Activated naive CD8-positive, alpha-beta T cell (primary cell): ENCODE measurements around the gene KCNH5.

Source experiments
- H3K27ac Mint-ChIP-seq: one replicate; pipeline ENCODE4 v1.8.0; 2021; ENCODE audit warnings: mixed read lengths
- H3K27me3 Mint-ChIP-seq: one replicate; pipeline ENCODE4 v1.8.0; 2021; ENCODE audit warnings: mixed read lengths
- H3K36me3 Mint-ChIP-seq: one replicate; pipeline ENCODE4 v1.8.0; 2021; ENCODE audit warnings: mixed read lengths
- H3K4me1 Mint-ChIP-seq: one replicate; pipeline ENCODE4 v1.8.0; 2021; ENCODE audit warnings: low read depth, mixed read lengths
- H3K4me3 Mint-ChIP-seq: one replicate; pipeline ENCODE4 v1.8.0; 2021; ENCODE audit warnings: mild to moderate bottlenecking, mixed read lengths
- H3K9me3 Mint-ChIP-seq: one replicate; pipeline ENCODE4 v1.8.0; 2021; ENCODE audit warnings: low read depth, mixed read lengths

KCNH5 gene

DNA sequence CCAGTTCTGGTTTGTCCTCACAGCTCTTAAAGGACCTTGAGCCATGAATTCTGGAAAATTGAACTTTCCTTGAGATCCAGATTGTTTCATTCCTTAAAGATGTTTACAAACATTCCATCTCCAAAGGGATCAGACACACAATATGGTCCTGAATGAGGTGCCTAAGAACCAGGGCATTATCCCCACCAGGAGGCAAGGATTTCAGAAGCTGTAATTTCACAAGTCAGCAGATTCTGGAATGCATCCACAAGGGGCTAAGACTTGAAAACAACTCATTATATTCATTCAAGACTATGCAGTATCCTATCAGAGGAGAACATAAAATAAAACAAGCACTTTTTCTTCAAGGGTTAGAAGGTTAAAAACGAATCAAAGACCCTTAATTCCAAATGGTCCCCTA, 15.1 kb downstream of the KCNH5 start:
- Mint-ChIP-seq H3K4me3 (no peak overlapping the region), H3K4me1 (no peaks in the 10 kb centered on the region), H3K27me3 (no peaks in the 10 kb centered on the region), H3K27ac (no peak overlapping the region), H3K9me3 (peaks cover 6% of the 10 kb centered on the region), H3K36me3 (no peaks in the 10 kb centered on the region)

DNA sequence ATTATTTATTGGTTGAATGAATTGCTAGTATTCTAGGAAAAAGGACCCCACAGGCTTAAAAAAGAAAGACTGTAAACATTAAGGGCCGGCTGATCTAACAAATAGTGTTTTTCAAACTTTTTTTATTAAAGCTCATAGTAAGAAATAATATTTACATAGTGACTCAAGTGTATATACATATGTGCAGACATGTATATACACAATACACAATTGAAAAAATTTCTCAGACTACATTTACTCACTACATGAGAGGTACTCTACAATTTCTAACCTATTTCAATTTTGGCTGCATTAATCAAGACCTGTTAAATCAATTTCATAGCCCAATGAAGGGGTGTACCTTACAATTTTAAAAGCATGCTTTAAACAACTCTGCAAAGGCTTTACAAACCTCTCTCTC, 17.5 kb downstream of the KCNH5 start:
- H3K27me3 Mint-ChIP-seq, result no peaks in the 10 kb centered on the region
- no peaks in the 10 kb centered on the region for H3K36me3 Mint-ChIP-seq
- H3K4me3 Mint-ChIP-seq, result no peak overlapping the region
- peaks cover 6% of the 10 kb centered on the region for H3K9me3 Mint-ChIP-seq
- H3K27ac Mint-ChIP-seq, result no peak overlapping the region
- no peaks in the 10 kb centered on the region for H3K4me1 Mint-ChIP-seq

DNA sequence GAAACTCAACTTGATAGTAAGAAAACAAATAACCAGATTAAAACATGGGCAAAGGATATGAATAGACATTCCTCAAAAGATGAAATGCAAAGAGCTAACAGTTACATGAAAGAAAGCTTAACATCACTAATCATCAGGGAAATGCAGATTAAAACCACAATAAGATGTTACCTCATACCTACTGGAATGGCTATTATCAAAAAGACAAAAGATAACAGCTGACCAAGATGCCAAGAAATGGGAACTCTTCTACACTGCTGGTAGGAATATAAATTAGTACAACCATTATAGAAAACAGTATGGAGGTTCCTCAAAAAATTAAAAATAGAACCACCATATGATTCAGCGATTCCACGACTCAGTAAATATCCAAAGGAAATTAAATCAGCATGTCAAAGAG, 18.8 kb downstream of the KCNH5 start:
- Mint-ChIP-seq H3K27me3 (no peaks in the 10 kb centered on the region), H3K4me1 (no peaks in the 10 kb centered on the region), H3K36me3 (no peaks in the 10 kb centered on the region), H3K4me3 (no peak overlapping the region), H3K27ac (no peak overlapping the region), H3K9me3 (peaks cover 6% of the 10 kb centered on the region)

DNA sequence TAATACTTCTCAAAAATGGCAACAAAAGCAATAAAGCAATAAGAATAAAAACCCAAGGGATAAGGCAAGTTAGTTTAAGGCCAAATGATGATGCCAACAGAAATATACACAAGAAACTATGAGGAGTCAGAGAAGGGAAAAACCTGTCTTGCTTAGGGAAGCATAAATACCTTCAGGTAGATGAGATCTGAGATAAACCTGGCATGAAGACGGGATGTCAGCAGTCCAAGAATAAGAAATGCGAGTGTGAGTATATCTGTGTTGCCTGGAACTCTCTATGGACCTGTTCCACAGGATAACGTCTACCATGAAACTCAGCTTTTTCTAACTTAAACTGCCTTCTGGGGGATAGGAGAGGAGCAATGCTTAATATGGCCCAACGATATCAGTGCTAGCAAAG, 30.6 kb downstream of the KCNH5 start:
- no peaks in the 10 kb centered on the region for H3K4me1 Mint-ChIP-seq
- H3K9me3 Mint-ChIP-seq, result no peaks in the 10 kb centered on the region
- no peaks in the 10 kb centered on the region for H3K36me3 Mint-ChIP-seq
- no peak overlapping the region for H3K27ac Mint-ChIP-seq
- H3K4me3 Mint-ChIP-seq, result no peak overlapping the region
- no peaks in the 10 kb centered on the region for H3K27me3 Mint-ChIP-seq

DNA sequence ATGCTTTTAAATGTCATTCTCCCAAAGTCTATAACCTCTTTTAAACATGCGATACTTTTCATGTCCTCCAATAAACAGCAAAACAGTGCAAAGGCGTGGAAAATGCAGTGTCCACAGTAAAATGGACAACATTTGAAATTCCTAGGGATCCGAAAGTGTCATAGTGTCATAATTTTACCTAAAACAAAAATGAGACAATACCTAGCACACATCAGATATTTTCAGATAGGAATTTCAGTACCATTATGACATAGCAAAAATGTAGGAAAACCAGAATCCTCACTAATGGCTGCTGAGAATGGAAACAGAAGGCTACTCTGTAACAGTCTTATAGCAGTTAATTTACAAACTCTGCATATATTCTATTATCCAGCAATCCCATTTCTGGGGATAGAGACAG, 33.1 kb downstream of the KCNH5 start:
- no peak overlapping the region for H3K27ac Mint-ChIP-seq
- H3K9me3 Mint-ChIP-seq, result no peaks in the 10 kb centered on the region
- no peaks in the 10 kb centered on the region for H3K27me3 Mint-ChIP-seq
- H3K4me1 Mint-ChIP-seq, result no peaks in the 10 kb centered on the region
- H3K4me3 Mint-ChIP-seq, result no peak overlapping the region
- H3K36me3 Mint-ChIP-seq, result no peaks in the 10 kb centered on the region

DNA sequence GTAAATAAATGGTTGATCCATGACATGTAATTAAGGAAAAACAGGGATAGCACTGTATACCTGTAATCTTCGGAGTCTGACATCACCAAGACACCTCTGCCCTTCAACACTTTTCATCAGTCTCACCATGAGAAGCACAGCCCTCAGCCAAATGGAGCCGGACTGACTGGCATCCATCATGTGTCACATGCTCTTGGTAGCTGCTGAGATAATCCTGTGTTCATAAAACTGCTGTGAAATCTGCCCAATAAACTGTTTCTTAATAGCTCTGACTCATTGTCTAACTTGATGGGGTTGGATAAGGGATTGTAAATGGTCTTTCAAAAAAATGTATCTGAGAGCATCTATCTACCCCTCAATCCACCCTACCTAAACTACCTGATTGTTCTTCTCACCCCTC, 33.6 kb downstream of the KCNH5 start:
- no peaks in the 10 kb centered on the region for H3K27me3 Mint-ChIP-seq
- no peaks in the 10 kb centered on the region for H3K36me3 Mint-ChIP-seq
- no peak overlapping the region for H3K27ac Mint-ChIP-seq
- H3K9me3 Mint-ChIP-seq, result no peaks in the 10 kb centered on the region
- H3K4me1 Mint-ChIP-seq, result no peaks in the 10 kb centered on the region
- no peak overlapping the region for H3K4me3 Mint-ChIP-seq

DNA sequence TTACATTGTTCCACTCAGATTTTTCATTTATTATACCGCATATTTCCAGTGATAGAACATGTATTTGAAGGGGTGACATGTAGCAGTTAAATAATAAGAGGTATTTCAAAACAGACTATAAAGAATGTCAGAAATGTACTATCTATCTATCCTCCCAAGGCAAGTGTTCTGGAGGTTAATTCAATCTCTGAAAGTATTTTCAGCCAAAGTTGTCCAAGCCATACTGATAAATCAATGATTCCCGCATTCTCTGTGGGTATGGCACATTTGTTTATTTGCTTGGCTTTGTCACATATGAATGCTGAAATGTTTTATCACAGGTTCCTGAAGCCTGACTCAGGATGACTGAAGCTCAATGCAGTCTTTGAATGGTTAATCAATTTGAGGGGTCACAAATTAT, 35.8 kb downstream of the KCNH5 start:
- Mint-ChIP-seq H3K9me3 (no peaks in the 10 kb centered on the region), H3K4me1 (no peaks in the 10 kb centered on the region), H3K27ac (no peak overlapping the region), H3K36me3 (no peaks in the 10 kb centered on the region), H3K27me3 (no peaks in the 10 kb centered on the region), H3K4me3 (no peak overlapping the region)

DNA sequence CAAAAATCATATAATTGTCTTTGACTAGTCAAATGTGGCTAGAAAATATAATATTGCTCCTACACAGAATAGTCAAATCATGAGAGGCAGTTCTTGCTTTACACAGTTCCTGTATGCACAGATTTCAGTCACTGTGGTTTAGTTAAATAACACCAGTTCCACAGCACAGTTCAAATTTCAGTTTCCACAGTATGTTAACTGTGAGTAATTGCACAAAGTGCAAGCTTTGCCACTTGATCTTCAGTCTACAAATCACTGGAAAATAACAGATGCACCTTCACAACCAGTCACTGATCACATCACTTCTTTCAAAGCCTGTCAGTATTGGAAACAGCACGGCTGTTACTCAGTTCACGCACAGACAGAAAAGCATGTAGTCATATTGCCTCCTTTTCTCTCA, 38.7 kb downstream of the KCNH5 start:
- no peaks in the 10 kb centered on the region for H3K9me3 Mint-ChIP-seq
- no peak overlapping the region for H3K27ac Mint-ChIP-seq
- H3K4me1 Mint-ChIP-seq, result no peaks in the 10 kb centered on the region
- no peak overlapping the region for H3K4me3 Mint-ChIP-seq
- H3K36me3 Mint-ChIP-seq, result no peaks in the 10 kb centered on the region
- H3K27me3 Mint-ChIP-seq, result no peaks in the 10 kb centered on the region

DNA sequence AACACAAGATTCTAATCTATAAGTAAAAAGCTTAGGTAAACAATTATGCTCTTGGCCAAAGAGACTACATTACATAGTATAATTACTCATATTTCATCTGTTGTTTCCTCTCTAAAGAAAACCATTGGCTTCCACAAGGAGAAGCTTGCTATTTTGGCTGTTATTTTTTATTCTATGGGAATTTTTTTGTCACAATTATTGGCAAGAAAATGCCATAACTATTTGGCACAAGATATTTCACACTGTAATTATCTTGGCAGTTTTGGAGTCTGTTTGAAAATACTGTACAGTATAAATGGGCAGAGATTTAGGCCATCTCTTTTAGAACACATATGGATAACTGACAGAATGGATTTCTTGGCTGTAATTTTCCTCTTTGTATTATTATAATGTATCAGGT, 51.2 kb downstream of the KCNH5 start:
- Mint-ChIP-seq H3K27ac (no peak overlapping the region), H3K27me3 (no peaks in the 10 kb centered on the region), H3K4me3 (no peak overlapping the region), H3K36me3 (no peaks in the 10 kb centered on the region), H3K4me1 (no peaks in the 10 kb centered on the region), H3K9me3 (no peaks in the 10 kb centered on the region)

DNA sequence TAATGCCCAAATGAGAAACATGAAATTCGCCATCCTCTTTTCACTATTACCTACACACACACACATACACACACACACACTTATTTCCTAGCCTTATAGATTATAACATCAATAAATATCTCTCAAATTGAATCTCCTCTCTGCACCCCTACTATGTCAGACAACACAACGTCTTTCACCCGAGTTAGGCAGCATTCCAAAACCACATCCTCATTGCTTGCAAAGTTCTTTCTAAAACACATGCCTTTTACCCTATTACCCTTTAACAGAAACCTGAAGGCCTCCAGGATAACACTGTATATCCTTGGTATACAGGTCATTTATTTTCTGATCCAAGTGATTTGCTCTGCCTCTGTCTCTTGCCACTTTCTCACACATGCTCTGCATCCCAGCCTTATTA, 56.3 kb downstream of the KCNH5 start:
- Mint-ChIP-seq H3K9me3 (no peaks in the 10 kb centered on the region), H3K36me3 (no peaks in the 10 kb centered on the region), H3K4me3 (no peak overlapping the region), H3K27ac (no peak overlapping the region), H3K27me3 (no peaks in the 10 kb centered on the region), H3K4me1 (no peaks in the 10 kb centered on the region)

DNA sequence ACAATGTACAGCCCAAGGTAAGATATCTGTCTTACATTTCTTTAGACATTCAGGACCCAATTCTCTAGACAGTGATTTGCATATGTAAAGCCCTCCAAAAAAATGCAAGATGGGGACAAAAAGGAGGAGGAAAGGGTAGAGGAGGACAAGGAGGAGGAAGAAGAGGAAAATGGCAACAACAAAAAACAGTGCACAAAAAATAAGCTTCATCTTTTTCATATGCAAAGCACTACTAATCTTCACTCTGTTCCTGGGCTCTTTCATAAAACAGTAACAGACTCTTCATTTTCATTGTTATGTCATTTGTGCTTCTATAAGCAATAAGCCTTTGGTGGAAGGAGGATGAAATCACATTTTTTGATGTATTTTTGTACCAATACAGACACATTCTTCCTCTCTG, 61.4 kb downstream of the KCNH5 start:
- Mint-ChIP-seq H3K27ac (no peak overlapping the region), H3K36me3 (no peaks in the 10 kb centered on the region), H3K9me3 (no peaks in the 10 kb centered on the region), H3K4me3 (no peak overlapping the region), H3K27me3 (no peaks in the 10 kb centered on the region), H3K4me1 (no peaks in the 10 kb centered on the region)

DNA sequence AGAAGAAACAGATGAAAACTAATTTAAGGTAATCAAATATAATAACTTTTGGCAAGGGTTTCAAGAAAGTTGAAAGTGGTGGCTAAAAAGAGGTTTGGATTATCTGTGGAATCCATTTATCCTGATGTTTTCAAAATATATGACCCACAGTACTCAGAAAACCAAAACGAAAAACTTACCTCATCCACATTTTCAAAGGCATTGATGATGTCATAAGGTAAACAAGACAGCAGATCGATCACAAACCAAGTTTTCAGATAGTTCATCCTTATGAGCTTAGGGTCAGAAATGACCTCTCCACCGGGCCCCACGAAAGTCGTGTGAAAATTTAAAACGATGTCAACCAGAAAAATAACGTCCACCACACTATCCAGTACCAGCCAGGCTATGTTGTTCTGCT, 64.6 kb downstream of the KCNH5 start:
- Mint-ChIP-seq H3K27me3 (no peaks in the 10 kb centered on the region), H3K9me3 (peaks cover 4% of the 10 kb centered on the region), H3K27ac (no peak overlapping the region), H3K4me3 (no peak overlapping the region), H3K36me3 (no peaks in the 10 kb centered on the region), H3K4me1 (no peaks in the 10 kb centered on the region)

DNA sequence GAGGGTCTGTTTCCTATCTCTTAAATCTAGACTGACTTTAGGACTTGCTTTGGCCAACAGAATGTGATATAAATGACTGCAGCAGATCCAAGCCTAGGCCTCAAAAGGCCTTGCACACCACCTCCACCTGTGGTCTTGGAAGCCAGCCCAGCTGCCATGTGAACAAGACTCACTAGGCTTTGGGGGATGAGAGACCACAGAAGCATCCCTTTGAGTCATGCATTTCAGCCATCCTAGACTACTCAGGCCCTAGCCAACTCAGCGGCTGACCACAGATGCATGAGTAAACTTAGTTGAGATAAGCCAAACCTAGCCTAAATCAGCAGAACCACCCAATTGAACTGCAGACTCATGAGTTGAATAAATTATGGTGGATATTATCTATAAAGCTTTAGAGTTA, 87.7 kb downstream of the KCNH5 start:
- H3K27me3 Mint-ChIP-seq, result no peaks in the 10 kb centered on the region
- H3K4me1 Mint-ChIP-seq, result no peaks in the 10 kb centered on the region
- no peak overlapping the region for H3K27ac Mint-ChIP-seq
- H3K36me3 Mint-ChIP-seq, result no peaks in the 10 kb centered on the region
- H3K9me3 Mint-ChIP-seq, result no peaks in the 10 kb centered on the region
- no peak overlapping the region for H3K4me3 Mint-ChIP-seq

DNA sequence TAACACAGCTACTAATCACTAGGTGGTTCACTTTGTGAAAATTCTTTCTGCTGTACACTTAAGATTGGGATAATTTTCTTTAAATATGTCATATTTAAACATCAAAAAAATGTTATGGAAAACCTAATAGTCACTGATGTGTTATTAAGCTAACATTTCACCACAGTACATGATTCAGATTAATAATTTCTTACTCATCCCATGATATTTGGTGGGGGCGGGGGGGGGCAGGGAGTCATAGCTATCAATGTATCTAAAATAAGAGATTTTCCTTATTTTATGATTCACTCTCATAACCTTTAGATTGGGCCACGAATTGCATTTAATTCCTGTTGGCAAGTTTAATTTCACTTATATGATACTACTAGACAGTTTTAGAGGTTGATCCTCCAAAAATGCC, 88.8 kb downstream of the KCNH5 start:
- Mint-ChIP-seq H3K27ac (no peak overlapping the region), H3K4me3 (no peak overlapping the region), H3K36me3 (no peaks in the 10 kb centered on the region), H3K27me3 (no peaks in the 10 kb centered on the region), H3K4me1 (no peaks in the 10 kb centered on the region), H3K9me3 (no peaks in the 10 kb centered on the region)

DNA sequence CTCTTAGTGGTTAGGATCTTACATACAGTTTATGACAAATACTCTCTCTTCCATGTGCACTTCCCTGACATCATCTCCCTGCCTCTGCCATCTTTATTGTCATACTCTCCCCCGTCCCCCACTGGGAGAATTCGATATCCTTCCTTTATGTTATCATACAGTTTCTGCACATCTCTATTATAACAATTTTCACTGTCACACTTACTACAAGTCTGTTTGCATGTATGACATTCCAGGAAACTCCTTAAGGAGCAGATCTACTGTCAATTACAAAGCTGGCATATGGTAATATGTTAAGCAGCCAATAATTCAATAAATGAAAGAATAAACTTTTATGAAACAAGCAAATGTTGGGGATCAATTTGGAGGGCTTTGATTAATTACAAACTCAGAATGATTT, 91.1 kb downstream of the KCNH5 start:
- Mint-ChIP-seq H3K4me1 (no peaks in the 10 kb centered on the region), H3K4me3 (no peak overlapping the region), H3K27ac (no peak overlapping the region), H3K9me3 (no peaks in the 10 kb centered on the region), H3K36me3 (no peaks in the 10 kb centered on the region), H3K27me3 (no peaks in the 10 kb centered on the region)

DNA sequence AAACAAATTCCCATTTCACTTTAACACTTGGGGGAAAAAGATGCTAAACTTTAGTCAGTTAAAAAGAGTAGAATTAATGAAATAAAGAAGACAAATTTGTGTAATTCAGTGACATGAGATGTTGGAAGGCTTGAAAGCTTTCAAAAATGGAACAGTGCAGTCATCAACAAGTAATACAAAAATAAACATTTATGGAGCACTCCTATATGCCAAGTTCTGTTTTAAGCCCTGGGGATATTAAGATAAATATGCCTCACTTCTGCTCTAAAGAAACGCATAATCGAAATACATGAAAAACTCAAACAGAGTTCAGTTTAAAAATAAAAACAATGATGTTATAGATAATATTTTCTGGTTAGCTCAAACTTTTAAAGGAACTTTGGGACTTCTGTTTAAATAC, 93.0 kb downstream of the KCNH5 start:
- Mint-ChIP-seq H3K27me3 (no peaks in the 10 kb centered on the region), H3K36me3 (no peaks in the 10 kb centered on the region), H3K27ac (no peak overlapping the region), H3K4me1 (no peaks in the 10 kb centered on the region), H3K9me3 (no peaks in the 10 kb centered on the region), H3K4me3 (no peak overlapping the region)

DNA sequence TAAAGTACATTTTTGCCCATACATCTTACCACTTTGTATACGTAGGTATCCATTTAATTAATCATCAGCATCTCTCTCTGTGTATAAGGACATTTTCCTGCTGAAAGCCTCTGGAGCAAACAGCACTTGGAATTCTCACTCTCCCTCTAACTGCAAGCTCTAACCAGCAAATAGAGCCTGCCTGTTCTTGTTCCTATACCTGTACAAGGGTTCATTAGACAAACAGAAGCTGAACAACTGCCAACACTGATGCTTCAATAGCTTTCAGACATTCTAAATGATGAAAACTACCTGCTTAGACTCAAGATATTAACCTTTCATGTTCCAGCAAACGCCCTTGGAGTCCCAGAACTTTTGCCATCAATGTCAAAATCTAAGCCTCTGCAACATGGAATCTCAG, 98.0 kb downstream of the KCNH5 start:
- no peak overlapping the region for H3K27ac Mint-ChIP-seq
- no peaks in the 10 kb centered on the region for H3K9me3 Mint-ChIP-seq
- peaks cover under 1% of the 10 kb centered on the region for H3K27me3 Mint-ChIP-seq
- H3K4me3 Mint-ChIP-seq, result no peak overlapping the region
- H3K36me3 Mint-ChIP-seq, result no peaks in the 10 kb centered on the region
- no peaks in the 10 kb centered on the region for H3K4me1 Mint-ChIP-seq
